HG02938 (cell line): ENCODE results near the gene CHRDL2.

Source experiments
- ATAC-seq: cut with Tn5 transposase; IDR thresholded peaks from one replicate; pipeline ENCODE4 v1.9.1; 2021; ENCODE audit warnings: mild to moderate bottlenecking, moderate library complexity; ENCODE audit not compliant: unreplicated experiment

Gene CHRDL2

DNA sequence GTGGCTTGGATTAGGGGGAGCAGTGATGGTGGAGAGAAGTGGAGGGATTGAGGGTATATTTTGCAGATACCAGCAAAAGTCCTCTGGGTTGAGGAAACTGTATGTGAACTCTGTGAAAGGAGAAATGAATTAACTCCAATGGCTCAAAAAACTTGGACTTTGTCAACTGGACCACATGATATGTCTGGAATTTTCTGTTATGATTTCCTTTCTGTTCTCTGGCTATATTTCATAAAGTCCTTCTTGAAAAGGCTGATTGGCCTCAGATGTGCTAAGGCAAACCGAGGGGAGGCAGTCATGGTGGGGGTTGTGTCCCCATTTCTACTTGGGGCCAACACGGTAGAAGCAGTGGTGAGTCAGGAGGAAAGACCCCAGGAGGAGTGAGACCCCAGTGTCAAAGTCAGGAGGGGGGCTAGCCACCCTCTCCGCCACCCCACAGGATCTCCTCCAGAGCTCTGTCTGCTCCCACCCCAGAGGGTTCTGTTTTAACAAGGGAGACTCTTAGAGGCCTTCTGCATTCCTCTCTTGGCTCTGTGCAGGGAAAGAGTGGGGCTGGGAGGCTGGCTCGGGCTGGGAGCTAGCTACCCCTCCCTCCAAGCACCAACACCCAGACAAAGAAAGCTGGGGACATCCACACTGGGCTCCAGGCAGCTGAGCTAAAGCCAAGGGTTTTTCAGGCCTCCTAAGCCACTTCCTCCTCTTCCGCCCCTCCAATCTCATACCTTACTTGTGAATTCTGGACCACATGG is 13.8 kb downstream of the CHRDL2 start:
- ATAC-seq = no peak

GRCh38 chr11:74714904-74715303 is 16.3 kb downstream of the CHRDL2 start:
- no peak for ATAC-seq

DNA sequence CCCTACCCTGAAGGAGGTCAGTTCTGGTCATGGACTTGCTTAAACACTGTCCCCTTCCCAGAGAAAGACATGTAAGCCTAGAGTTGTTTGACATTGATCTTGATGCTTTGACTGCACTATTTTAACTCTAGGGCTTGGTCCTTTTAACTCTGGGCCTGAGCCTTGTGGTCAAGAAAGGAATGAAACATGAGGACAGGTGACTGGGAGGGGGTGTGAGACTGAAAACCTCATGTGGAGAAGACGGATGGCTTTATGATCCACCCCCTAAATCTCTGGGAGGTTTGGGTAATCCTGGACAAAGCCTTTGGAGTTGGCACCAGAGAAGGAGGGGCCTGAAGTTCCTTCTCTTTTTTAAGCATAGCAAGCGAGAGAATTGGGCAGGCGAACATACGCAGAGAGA is 17.5 kb downstream of the CHRDL2 start:
- no peak for ATAC-seq

- ATAC-seq = no peak
Measured at GRCh38 chr11:74710281-74710938, 20.8 kb downstream of the CHRDL2 start.

DNA sequence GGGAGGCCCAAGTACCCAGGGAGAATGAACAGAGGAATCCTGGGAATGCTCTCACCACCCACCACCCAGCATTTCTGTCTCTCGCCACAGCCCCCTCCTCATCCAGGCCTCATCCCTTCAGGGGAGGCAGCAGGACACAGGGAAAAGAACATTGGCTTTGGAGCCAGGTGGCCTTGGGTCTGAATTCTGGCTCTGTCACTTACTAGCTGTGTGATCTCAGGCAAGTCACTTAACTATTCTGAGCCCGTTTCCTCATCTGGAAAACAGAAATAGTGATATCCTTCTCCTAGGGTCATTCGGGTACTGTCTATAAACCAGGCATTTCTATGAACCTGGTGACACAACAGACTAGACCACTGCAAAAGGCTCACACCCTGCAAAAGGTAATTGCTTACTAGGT is 22.1 kb downstream of the CHRDL2 start:
- ATAC-seq = no peak

DNA sequence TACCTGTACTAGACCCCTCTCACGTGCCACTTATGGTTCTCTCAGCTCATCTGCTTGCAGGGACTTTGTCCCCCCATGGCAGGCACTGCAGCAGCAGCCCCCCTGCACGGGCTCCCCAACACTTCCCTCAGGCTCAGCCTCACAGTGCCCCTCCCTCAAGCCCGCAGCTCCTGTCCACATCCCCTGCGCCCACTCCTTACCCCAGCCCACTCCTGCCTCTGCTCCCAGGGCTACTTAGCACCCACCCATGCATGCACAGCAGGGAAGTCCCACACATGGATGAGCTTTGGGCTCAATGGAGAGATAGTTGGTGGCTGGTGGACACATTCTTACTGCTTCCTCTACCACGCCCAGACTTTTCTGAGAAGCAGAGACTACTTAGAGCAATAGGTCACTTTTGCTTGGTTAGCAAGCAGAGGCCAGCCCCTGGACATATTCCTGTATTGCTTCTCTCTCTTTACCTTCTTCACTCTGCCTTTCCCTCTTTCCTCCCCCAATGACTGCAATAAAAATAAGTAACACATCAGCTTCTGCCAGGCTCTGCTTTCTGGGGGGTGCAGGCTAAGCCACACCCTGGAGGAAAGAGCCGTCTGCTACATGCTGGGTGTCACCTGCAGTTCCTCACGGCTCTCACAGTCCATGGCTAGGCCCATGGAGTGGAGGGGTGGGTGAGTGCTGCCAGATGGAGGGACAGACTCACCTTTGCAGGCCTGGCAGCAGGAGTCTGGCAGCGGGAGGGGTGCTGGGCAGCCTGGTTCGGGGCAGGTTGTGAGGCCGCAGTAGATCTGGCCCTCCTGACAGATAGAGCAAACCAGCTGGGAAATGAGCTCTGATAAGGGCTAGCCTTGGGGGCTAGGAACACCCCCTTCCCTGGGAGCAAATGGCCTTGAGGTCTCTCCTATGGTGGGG is 23.4 kb downstream of the CHRDL2 start:
- no peak for ATAC-seq

- no peak for ATAC-seq
Measured at GRCh38 chr11:74707182-74707581, 24.0 kb downstream of the CHRDL2 start.

DNA sequence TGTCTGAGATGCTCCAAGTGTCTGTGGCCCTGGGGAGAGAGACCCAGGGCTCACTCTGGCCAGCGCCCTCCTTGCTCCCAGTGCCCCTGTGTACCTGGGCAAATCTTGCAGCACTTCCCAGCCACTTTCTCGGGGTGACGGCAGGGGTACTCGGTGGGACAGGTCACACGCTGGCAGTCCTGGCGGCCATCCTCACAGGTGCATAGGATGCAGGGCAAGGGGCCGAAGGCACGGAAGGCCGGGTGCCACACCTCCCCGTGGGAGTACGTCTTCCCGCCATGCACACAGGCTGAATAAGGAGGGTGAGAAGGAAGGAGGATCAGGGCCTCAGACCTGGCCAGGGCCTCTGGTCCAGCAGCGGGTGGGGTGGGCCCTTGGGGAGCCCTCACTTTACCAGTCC is 28.0 kb downstream of the CHRDL2 start:
- ATAC-seq = no peak

- ATAC-seq = no peak
Measured at GRCh38 chr11:74702383-74703007, 28.7 kb downstream of the CHRDL2 start.

DNA sequence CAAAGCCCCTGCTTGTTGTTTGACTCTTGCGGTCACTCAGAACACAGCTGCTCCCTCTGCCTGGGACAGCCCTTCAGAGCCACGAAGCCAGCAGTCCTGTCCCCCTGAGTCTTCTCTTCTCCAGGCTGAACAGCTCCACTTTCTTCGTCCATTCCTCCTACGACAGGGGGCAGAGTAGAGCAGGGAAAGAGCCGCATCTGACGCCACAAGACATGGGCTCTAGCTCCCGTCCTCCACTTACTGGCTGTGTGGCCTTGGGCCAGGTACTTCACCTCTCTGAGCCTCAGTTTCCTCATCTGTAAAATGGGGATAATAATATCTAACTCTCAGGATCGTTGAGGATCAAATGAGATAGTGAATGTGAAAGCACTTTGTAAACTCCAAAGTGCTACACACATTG is 29.9 kb downstream of the CHRDL2 start:
- ATAC-seq = no peak

GRCh38 chr11:74699615-74700396 is 31.4 kb downstream of the CHRDL2 start:
- no peak for ATAC-seq

DNA sequence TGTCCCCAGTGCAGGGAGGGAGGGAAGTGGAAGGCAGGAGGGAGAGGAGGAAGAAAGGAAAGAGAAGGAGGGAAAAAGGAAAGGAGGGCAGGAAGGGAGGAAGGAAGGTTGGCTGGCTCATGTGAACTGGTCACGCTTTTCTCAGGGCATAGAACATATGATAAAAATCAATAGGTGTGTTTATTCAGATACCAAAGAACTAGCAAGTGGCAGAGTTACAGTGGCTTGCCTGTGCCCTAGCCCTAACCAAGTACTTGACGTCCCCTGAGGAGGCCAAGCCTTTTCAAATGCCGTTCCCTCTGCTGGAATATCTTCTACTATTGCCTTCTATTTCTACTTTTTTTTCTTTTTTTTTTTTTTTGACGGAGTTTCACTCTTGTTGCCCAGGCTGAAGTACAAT is 33.5 kb downstream of the CHRDL2 start:
- ATAC-seq = no peak

GRCh38 chr11:74696939-74697675 is 34.1 kb downstream of the CHRDL2 start:
- ATAC-seq = no peak

DNA sequence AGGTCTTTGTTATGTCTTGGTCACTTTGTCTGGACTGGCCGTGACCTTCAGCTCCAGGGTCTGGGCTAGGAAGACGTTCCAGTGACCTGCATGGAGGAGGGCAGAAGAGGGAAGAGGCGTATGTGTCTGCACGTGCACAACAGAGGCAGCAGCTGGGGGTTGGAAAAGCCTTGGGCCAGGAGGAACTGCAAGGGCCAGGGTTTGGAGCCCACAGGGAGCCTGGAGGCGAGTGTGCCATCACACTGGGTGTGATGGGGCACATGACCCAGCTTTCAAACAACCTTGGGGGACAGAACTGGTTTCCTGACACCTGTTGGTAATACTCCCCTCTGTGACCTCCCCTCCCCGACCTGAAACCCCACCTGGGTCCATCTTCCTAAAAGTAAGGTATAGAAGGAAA is 34.7 kb downstream of the CHRDL2 start:
- no peak for ATAC-seq

GRCh38 chr11:74695705-74696280 is 35.4 kb downstream of the CHRDL2 start:
- no peak for ATAC-seq

GRCh38 chr11:74694136-74694930 is 36.9 kb downstream of the CHRDL2 start:
- no peak for ATAC-seq

DNA sequence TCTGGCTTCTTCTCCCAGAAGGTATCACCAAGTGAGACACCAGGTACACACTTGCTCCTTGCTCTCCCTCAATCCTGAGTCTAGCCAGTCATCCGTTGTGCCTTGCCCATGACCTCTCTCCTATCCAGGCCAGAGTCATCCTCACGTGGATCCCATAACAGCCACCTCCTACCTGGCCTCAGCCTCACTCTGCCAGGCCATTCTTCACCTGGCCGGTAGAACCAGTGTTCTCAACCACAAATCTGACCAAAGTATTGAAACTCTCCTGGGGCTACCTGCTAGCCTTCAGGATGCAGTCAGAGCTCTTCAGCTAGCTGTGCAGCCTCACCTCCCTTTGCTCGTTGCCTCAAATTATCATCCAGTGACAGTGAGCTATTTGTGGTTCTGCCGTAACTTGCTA is 37.7 kb downstream of the CHRDL2 start:
- no peak for ATAC-seq

DNA sequence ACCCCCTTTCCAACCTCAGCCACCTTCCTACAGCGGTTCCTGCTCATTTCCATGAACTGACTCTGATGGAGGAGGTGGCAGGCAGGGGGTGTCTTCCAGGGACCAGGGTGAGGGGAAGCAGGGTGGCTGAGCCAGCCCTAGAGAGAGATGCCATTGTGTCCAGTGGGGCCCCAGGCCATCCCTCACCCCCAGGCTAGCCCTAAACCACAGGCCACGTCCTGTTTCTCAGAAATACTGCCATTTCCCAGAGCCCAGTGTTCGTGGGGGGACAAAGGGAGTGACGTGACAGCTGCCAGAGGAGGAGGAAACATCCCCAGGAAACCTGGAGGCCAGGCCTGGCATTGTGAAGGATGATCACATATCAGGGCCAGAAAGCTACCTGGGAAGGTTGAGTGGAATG is 39.5 kb downstream of the CHRDL2 start:
- ATAC-seq = no peak

- ATAC-seq = no peak
Measured at GRCh38 chr11:74689666-74690065, 41.6 kb downstream of the CHRDL2 start.
